AG09309 (cell line): ENCODE measurements around the gene GLRX.

Source experiments
- DNase-seq: peaks from one replicate; pipeline ENCODE4 v3.0.0-alpha.2; 2010; ENCODE audit warnings: low read depth
- H3K4me3 ChIP-seq: 2 replicates; pipeline ENCODE4 v1.5.1; 2011; ENCODE audit warnings: mild to moderate bottlenecking, low read depth, low read length, moderate library complexity; ENCODE audit not compliant: control insufficient read depth
- TF ChIP-seq, protein P1 (sequence below): IDR thresholded peaks from 2 replicates; pipeline ENCODE4 v1.5.1; 2011; ENCODE audit warnings: mild to moderate bottlenecking, low read depth, low read length, inconsistent platforms; ENCODE audit not compliant: insufficient read depth, control insufficient read depth; ENCODE audit errors: missing control alignments

Gene GLRX

GRCh38 chr5:95843733-95844223, 21.3 kb upstream of the GLRX start:
- TF ChIP-seq, protein P1, sequence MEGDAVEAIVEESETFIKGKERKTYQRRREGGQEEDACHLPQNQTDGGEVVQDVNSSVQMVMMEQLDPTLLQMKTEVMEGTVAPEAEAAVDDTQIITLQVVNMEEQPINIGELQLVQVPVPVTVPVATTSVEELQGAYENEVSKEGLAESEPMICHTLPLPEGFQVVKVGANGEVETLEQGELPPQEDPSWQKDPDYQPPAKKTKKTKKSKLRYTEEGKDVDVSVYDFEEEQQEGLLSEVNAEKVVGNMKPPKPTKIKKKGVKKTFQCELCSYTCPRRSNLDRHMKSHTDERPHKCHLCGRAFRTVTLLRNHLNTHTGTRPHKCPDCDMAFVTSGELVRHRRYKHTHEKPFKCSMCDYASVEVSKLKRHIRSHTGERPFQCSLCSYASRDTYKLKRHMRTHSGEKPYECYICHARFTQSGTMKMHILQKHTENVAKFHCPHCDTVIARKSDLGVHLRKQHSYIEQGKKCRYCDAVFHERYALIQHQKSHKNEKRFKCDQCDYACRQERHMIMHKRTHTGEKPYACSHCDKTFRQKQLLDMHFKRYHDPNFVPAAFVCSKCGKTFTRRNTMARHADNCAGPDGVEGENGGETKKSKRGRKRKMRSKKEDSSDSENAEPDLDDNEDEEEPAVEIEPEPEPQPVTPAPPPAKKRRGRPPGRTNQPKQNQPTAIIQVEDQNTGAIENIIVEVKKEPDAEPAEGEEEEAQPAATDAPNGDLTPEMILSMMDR, result no peak
- H3K4me3 ChIP-seq, result no peak overlapping the region
- DNase-seq, result peak; percentile 69

GRCh38 chr5:95842854-95843544, 20.5 kb upstream of the GLRX start:
- TF ChIP-seq, protein P1, result peak; percentile 3
- H3K4me3 ChIP-seq, result no peak overlapping the region
- no peak for DNase-seq

DNA sequence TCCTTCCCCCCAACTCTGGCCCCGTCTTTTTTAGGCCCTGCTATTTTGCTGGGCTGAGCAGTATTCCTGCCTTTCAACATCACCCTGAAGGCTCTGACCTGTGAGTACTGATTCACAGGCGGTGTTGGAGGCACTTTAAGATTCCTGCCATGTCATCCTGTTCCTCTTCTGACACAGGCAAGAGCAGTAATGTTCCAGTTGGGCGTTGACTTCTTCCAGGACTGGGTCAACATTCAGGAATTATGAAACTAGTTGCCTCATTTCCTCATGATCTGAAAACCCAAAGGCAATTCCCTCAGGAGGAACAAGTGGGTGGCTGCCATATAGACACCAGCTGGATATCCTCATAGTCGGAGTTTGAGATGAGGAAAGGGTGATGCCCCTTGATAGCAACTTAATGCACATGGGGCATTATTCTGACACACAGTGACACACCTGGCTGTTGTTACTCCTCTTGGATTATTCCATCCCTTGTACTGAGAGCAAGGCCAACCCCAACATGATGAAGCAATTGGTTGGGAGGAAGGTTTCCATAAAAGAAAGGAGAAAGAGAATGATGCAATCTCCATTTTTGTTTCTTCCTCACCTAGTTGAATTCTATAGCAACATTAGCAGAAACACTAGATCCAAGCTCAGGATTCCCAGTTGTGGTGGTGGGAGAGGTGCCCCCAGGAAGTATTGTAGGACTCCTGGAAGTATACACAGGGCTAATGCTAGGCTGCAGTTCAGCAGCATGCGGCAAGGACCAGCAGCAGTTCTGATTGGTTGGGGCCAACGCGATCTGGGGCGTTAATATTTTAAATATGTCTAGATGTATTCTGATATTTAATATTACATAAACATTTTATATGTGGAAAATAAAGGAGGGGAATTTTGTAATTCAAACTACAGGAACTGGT, 19.6 kb upstream of the GLRX start:
- TF ChIP-seq, protein P1, result no peak
- DNase-seq, result peak; percentile 80
- no peak overlapping the region for H3K4me3 ChIP-seq

- DNase-seq, result no peak
- no peak overlapping the region for H3K4me3 ChIP-seq
- TF ChIP-seq, protein P1, result no peak
Measured at GRCh38 chr5:95840956-95841705, 18.6 kb upstream of the GLRX start.

DNA sequence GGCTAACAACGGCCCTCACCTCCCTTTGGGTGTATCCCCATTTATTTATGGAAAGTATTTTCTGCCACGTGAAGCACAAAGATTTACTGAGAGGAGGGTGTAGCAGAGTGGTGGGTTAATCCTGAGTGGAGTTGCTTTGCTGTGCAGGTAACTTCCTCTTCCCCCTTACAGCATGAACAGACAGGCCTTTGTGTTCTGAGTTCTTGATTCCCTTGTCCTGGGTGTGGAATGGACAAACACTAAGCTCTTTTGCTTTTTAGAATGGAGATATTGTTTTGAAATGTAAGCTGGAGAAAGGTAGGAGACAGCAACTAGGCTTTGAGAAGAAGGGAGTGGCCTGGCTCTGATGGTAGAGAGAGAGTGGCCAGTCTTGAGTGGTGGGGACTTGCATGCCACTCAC, 17.1 kb upstream of the GLRX start:
- H3K4me3 ChIP-seq, result no peak overlapping the region
- DNase-seq, result no peak
- TF ChIP-seq, protein P1, result no peak

DNA sequence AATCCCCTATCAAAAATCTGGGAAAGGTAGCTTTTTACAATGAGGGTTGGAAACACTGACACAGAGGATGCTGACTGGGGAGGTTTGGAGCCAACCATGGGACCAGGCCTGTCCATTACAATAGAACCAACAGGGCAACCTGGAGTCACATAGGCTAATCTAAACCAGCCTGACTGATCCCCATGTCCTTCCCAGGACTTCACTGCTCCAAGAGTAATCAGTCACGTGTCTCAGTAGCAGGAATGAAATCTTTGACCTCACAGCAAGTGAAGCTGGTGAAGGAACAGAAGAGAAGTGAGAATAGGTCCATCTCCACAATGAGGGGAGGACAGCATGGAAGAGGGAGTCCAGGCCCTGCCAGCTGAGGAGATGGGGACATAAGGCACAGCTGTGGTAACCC, 16.0 kb upstream of the GLRX start:
- DNase-seq, result no peak
- TF ChIP-seq, protein P1, result no peak
- H3K4me3 ChIP-seq, result no peak overlapping the region
